PFSK-1 (cell line): ENCODE data around the gene C20orf141.

Source experiments
- FOXP2 ChIP-seq: optimal IDR thresholded peaks from 2 replicates; pipeline ENCODE3; 2011; ENCODE audit warnings: borderline replicate concordance, control low read depth, inconsistent platforms; ENCODE audit not compliant: insufficient read depth; ENCODE audit errors: extremely low read length, extremely low read depth
- POLR2AphosphoS5 ChIP-seq: IDR thresholded peaks from 2 replicates; pipeline ENCODE4 v1.6.1; 2012; ENCODE audit warnings: low read depth, mild to moderate bottlenecking, control low read depth, low read length, moderate library complexity
- SIN3A ChIP-seq: IDR thresholded peaks from 2 replicates; pipeline ENCODE4 v1.6.1; 2012; ENCODE audit warnings: mild to moderate bottlenecking, low read length, moderate library complexity, borderline replicate concordance; ENCODE audit not compliant: insufficient read depth
- TAF1 ChIP-seq: IDR thresholded peaks from 2 replicates; pipeline ENCODE4 v1.6.1; 2012; ENCODE audit warnings: low read length, control low read depth, borderline replicate concordance; ENCODE audit not compliant: insufficient read depth
- TF ChIP-seq, protein P1 (sequence below), 2 experiments: IDR thresholded peaks; 2 replicates each; pipeline versions ENCODE4 v1.6.1 to v1.8.0; 2011 to 2012; ENCODE audit warnings: low read depth in 2 of 2, low read length in 2 of 2, control low read depth in 1 of 2, inconsistent platforms in 1 of 2, mild to moderate bottlenecking in 1 of 2, moderate library complexity in 1 of 2; ENCODE audit not compliant: insufficient read depth in 1 of 2

Gene C20orf141

DNA sequence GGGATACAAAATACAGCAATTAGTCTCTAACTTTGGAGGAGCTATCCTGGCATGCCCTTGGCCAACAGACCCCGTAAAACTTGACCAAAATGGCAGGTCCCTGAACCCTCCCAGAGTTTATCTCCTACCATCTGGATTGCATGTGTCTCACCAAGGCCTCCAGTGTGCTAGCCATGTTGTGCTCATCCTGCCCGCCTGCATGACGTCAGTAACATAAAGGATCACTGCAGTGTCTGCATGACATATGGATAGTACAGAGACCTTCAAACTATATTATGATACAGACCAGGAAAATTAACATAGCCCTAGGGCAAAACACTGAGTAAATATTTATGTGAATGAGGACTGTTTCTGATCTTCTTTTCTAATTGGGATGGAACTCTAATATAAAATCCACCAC lies 39.6 kb upstream of the C20orf141 start:
- TF ChIP-seq SIN3A (no peak), POLR2AphosphoS5 (no peak), TAF1 (no peak), FOXP2 (no peak)
- TF ChIP-seq, protein P1, sequence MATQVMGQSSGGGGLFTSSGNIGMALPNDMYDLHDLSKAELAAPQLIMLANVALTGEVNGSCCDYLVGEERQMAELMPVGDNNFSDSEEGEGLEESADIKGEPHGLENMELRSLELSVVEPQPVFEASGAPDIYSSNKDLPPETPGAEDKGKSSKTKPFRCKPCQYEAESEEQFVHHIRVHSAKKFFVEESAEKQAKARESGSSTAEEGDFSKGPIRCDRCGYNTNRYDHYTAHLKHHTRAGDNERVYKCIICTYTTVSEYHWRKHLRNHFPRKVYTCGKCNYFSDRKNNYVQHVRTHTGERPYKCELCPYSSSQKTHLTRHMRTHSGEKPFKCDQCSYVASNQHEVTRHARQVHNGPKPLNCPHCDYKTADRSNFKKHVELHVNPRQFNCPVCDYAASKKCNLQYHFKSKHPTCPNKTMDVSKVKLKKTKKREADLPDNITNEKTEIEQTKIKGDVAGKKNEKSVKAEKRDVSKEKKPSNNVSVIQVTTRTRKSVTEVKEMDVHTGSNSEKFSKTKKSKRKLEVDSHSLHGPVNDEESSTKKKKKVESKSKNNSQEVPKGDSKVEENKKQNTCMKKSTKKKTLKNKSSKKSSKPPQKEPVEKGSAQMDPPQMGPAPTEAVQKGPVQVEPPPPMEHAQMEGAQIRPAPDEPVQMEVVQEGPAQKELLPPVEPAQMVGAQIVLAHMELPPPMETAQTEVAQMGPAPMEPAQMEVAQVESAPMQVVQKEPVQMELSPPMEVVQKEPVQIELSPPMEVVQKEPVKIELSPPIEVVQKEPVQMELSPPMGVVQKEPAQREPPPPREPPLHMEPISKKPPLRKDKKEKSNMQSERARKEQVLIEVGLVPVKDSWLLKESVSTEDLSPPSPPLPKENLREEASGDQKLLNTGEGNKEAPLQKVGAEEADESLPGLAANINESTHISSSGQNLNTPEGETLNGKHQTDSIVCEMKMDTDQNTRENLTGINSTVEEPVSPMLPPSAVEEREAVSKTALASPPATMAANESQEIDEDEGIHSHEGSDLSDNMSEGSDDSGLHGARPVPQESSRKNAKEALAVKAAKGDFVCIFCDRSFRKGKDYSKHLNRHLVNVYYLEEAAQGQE (IDR thresholded peaks at IDR 0.05; ENCODE audit: insufficient read depth in 1 of 2, low read depth in 2 of 2, low read length in 2 of 2) = no peak

DNA sequence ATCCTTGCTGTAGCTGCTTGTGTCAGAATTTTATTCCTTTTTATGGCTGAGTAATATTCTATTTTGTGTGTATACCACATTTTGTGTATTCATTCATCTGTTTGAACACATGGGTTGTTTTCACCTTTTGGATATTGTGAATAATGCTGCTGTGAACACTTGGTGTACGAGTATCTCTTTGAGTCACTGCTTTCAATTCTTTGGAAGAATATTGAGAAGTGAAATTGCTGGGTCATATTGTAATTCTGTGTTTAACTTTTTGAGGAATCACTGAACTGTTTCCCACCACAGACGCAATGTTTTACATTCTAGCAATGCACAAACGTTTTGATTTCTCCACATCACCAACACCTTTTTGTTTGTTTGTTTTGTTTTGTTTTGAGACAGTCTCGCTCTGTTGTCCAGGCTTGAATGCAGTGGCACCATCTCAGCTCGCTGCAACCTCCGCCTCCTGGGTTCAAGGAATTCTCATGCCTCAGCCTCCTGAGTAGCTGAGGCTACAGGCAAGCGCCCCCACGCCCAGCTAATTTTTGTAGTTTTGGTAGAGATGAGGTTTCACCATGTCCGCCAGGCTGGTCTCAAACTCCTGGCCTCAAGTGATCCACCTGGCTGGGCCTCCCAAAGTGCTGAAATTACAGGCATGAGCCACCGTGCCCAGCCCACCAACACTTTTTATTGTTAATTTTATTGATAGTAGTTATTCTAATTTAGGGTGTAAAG lies 36.0 kb upstream of the C20orf141 start:
- TF ChIP-seq, protein P1 (IDR thresholded peaks at IDR 0.05; ENCODE audit: insufficient read depth in 1 of 2, low read depth in 2 of 2, low read length in 2 of 2) = no peak

DNA sequence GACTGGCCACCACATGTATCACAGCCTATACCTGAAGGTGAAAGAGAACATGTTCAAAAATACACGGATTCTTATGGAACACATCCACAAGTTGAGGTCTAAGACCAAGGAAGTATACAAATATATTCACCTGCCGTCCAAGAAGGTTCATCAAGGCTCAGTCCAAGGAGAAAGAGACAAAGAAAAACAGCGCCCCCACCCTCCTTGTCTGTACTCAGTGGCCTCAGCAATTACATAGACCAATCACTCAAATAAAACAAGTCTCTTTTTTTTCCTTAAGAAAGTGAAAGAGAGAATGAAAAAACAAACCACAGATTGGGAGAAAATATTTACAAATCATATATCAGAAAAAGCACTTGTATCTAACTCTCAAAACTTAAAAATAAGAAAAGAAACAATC lies 33.8 kb upstream of the C20orf141 start:
- no peak for TF ChIP-seq POLR2AphosphoS5
- TF ChIP-seq TAF1 = no peak
- TF ChIP-seq FOXP2 = no peak
- no peak for TF ChIP-seq SIN3A
- TF ChIP-seq, protein P1 (IDR thresholded peaks at IDR 0.05; ENCODE audit: insufficient read depth in 1 of 2, low read depth in 2 of 2, low read length in 2 of 2) = no peak

DNA sequence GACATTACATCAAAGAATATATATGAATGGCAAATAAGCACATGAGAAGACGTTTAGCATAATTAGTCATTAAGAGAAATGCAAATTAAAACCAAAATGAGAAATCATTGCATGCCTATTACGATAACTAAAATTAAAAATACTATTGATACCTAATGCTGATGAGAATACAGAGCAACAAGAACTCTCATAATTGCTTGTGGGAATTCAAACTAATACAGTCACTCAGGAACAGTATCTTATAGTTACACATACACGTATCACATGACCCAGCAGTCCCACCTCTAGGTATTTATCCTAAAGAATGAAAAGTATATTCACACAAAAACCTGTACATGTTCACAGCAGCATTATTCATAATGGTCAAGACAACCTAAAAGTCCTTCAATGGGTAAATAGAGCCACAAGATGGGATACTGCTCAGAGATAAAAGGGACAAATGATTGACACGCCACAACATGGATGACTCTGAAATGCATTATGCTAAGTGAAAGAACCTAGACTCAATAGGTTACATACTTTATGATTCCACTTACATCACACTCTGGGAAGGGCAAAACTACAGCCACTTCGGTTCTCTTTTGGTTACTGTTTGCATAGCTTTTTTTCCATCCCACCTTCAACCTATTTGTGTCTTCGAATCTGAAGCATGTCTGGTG lies 30.8 kb upstream of the C20orf141 start:
- TF ChIP-seq FOXP2 (no peak), TAF1 (no peak)

DNA sequence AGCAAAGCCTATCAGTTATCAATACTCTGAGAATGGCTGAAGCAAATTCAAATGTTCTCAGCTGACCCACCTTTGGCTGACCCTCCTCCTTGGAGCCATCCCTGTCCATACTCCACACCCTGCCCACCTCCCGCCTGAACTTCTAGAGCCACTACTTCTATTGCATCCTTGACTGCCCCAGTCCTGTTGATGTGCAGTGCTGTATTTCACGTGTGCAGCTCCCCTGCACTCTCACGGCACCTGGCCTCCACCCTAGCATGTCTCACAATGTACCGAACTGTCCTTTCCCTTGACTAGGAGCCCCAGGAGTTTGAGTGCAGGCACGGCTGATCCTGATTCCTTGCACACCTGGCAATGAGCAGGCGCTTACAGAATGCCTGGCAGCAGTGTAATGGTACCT lies 21.3 kb upstream of the C20orf141 start:
- TF ChIP-seq FOXP2 (no peak), TAF1 (no peak), POLR2AphosphoS5 (no peak), SIN3A (no peak)
- TF ChIP-seq, protein P1 (IDR thresholded peaks at IDR 0.05; ENCODE audit: insufficient read depth in 1 of 2, low read depth in 2 of 2, low read length in 2 of 2) = no peak
